Right atrium auricular region (tissue), 2 donors: ENCODE measurements around the gene SH2D6. TPM values are rescaled to one million over a fixed set of nuclear protein-coding genes. Genes with fewer than 3 reads are reported as not detected.
A peak's percentile ranks its signal among the peaks of the same experiment; 100 is the strongest.

ENCODE experiments used
- DNase-seq: peaks from one replicate; pipeline ENCODE4 v3.0.0-alpha.2; 2019; ENCODE audit warnings: low spot score
- H3K27ac ChIP-seq, 2 donors: fragments of 200-600 bp; sonication (generic); 1 replicate in 1 of 2; 2 replicates in 1 of 2; pipeline ENCODE4 v1.5.1; 2016 to 2019
- H3K27me3 ChIP-seq, 2 donors: fragments of 200-600 bp; sonication (generic); one replicate each; pipeline versions ENCODE4 v1.5.1 to v1.6.0; 2017 to 2019
- H3K36me3 ChIP-seq: fragments of 200-600 bp; sonication (generic); one replicate; pipeline ENCODE4 v1.5.1; 2016
- H3K4me1 ChIP-seq, 2 donors: fragments of 200-600 bp; sonication (generic); one replicate each; pipeline versions ENCODE4 v1.5.1 to v1.6.0; 2017 to 2019
- H3K4me3 ChIP-seq, 2 donors: fragments of 200-600 bp; sonication (generic); 1 replicate in 1 of 2; 2 replicates in 1 of 2; pipeline ENCODE4 v1.5.1; 2017 to 2019; ENCODE audit warnings: mild to moderate bottlenecking in 1 of 2, moderate library complexity in 1 of 2
- H3K9me3 ChIP-seq, 2 donors: fragments of 200-600 bp; sonication (generic); one replicate each; pipeline ENCODE4 v1.5.1; 2019
- CTCF ChIP-seq, 2 donors: fragments of 200-600 bp; sonication (generic); IDR thresholded peaks; one replicate each; pipeline ENCODE4 v1.5.1; 2019; ENCODE audit warnings: antibody characterized with exemption in 2 of 2
- total RNA-seq, 2 donors: library from RNA; depleted of rRNA; stranded (reverse); fragments of >200 nt; gene quantifications; one replicate each; pipeline ENCODE4 v1.1.0, GENCODE V29; 2016

SH2D6 gene
- total RNA-seq, 2 donors from 2014 or later = not detected

GRCh38 chr2:85414761-85415553 lies 3.6 kb upstream of the SH2D6 start:
- peaks cover 0 to 28% of the 10 kb centered on the region in 2 donors for H3K4me1 ChIP-seq
- H3K27ac ChIP-seq = no peak overlapping the region
- H3K27me3 ChIP-seq = no peaks in the 10 kb centered on the region
- H3K9me3 ChIP-seq = no peaks in the 10 kb centered on the region
- H3K4me3 ChIP-seq = no peak overlapping the region
- no peak for DNase-seq
- no peak for TF ChIP-seq CTCF (IDR thresholded peaks at IDR 0.05)
- H3K36me3 ChIP-seq = no peaks in the 10 kb centered on the region

- DNase-seq = no peak
- Histone ChIP-seq H3K4me1 (peaks cover 0 to 35% of the 10 kb centered on the region in 2 donors), H3K4me3 (no peak overlapping the region), H3K27ac (no peak overlapping the region), H3K36me3 (no peaks in the 10 kb centered on the region), H3K27me3 (no peaks in the 10 kb centered on the region), H3K9me3 (no peaks in the 10 kb centered on the region)
- TF ChIP-seq CTCF (IDR thresholded peaks at IDR 0.05) = no peak
These were observed 2.4 kb upstream of the SH2D6 start for GRCh38 chr2:85415980-85416650.

- H3K4me1 ChIP-seq = peaks cover 0 to 32% of the 10 kb centered on the region in 2 donors
- no peaks in the 10 kb centered on the region for H3K9me3 ChIP-seq
- H3K27me3 ChIP-seq = no peaks in the 10 kb centered on the region
- DNase-seq = no peak
- peak overlapping the region; percentile 93 to 94 for H3K27ac ChIP-seq
- TF ChIP-seq CTCF (IDR thresholded peaks at IDR 0.05) = no peak
- H3K4me3 ChIP-seq = peak overlapping the region; percentile 72 to 77
- H3K36me3 ChIP-seq = no peaks in the 10 kb centered on the region
These were observed 628 bp downstream of the SH2D6 start for GRCh38 chr2:85419009-85419675.

GRCh38 chr2:85420536-85421259 lies 2.2 kb downstream of the SH2D6 start:
- DNase-seq = peak; percentile 91
- H3K36me3 ChIP-seq = no peaks in the 10 kb centered on the region
- peak; percentile 99 to 100 for TF ChIP-seq CTCF (IDR thresholded peaks at IDR 0.05)
- peak overlapping the region in 1 of 2 donors; percentile 25 for H3K4me3 ChIP-seq
- no peaks in the 10 kb centered on the region for H3K27me3 ChIP-seq
- no peaks in the 10 kb centered on the region for H3K9me3 ChIP-seq
- H3K27ac ChIP-seq = peak overlapping the region; percentile 74 to 94
- peaks cover 0 to 32% of the 10 kb centered on the region in 2 donors for H3K4me1 ChIP-seq

- TF ChIP-seq CTCF (IDR thresholded peaks at IDR 0.05) = no peak
- no peak for DNase-seq
- Histone ChIP-seq H3K36me3 (no peaks in the 10 kb centered on the region), H3K4me1 (peaks cover 0 to 32% of the 10 kb centered on the region in 2 donors), H3K27me3 (no peaks in the 10 kb centered on the region), H3K27ac (peak overlapping the region; percentile 74 to 94), H3K4me3 (no peak overlapping the region), H3K9me3 (no peaks in the 10 kb centered on the region)
These were observed 3.0 kb downstream of the SH2D6 start for GRCh38 chr2:85421260-85422071.
